ENCODE results near the gene MED27. TPM values are rescaled to one million over a fixed set of nuclear protein-coding genes. Genes with fewer than 3 reads are reported as not detected.

The MED27 gene
- total RNA-seq, 1 donor from 2014 or later, result 10.5 TPM

GRCh38 chr9:132020272-132020671 lies 59.4 kb downstream of the MED27 start:
- no peak for DNase-seq (ENCODE audit: low read depth)
- peak; percentile 75 for FAIRE-seq
- Histone ChIP-seq H3K36me3 (ENCODE audit: control insufficient read depth, insufficient read depth, low read length) (no peaks in the 10 kb centered on the region), H3K27me3 (ENCODE audit: control insufficient read depth, insufficient read depth, low read length) (no peaks in the 10 kb centered on the region), H3K4me3 (ENCODE audit: low read depth, low read length) (no peak overlapping the region)
- TF ChIP-seq CTCF (IDR thresholded peaks at IDR 0.05; ENCODE audit: insufficient read depth, low read length, severe bottlenecking), result no peak

GRCh38 chr9:132019702-132020101 lies 60.0 kb downstream of the MED27 start:
- FAIRE-seq (no peak), DNase-seq (ENCODE audit: low read depth) (no peak)
- H3K36me3 ChIP-seq (ENCODE audit: control insufficient read depth, insufficient read depth, low read length), result no peaks in the 10 kb centered on the region
- no peak overlapping the region for H3K4me3 ChIP-seq (ENCODE audit: low read depth, low read length)
- no peaks in the 10 kb centered on the region for H3K27me3 ChIP-seq (ENCODE audit: control insufficient read depth, insufficient read depth, low read length)
- no peak for TF ChIP-seq CTCF (IDR thresholded peaks at IDR 0.05; ENCODE audit: insufficient read depth, low read length, severe bottlenecking)

GRCh38 chr9:132018957-132019405 lies 60.7 kb downstream of the MED27 start:
- no peak for DNase-seq (ENCODE audit: low read depth)
- H3K27me3 ChIP-seq (ENCODE audit: control insufficient read depth, insufficient read depth, low read length), result no peaks in the 10 kb centered on the region
- H3K4me3 ChIP-seq (ENCODE audit: low read depth, low read length), result no peak overlapping the region
- TF ChIP-seq CTCF (IDR thresholded peaks at IDR 0.05; ENCODE audit: insufficient read depth, low read length, severe bottlenecking), result no peak
- no peaks in the 10 kb centered on the region for H3K36me3 ChIP-seq (ENCODE audit: control insufficient read depth, insufficient read depth, low read length)
- no peak for FAIRE-seq

- FAIRE-seq (no peak), DNase-seq (ENCODE audit: low read depth) (no peak)
- Histone ChIP-seq H3K36me3 (ENCODE audit: control insufficient read depth, insufficient read depth, low read length) (peaks cover 1% of the 10 kb centered on the region), H3K27me3 (ENCODE audit: control insufficient read depth, insufficient read depth, low read length) (no peaks in the 10 kb centered on the region), H3K4me3 (ENCODE audit: low read depth, low read length) (no peak overlapping the region)
- no peak for TF ChIP-seq CTCF (IDR thresholded peaks at IDR 0.05; ENCODE audit: insufficient read depth, low read length, severe bottlenecking)
These were observed 63.2 kb downstream of the MED27 start for GRCh38 chr9:132016456-132016855.

- no peak for TF ChIP-seq CTCF (IDR thresholded peaks at IDR 0.05; ENCODE audit: insufficient read depth, low read length, severe bottlenecking)
- no peak overlapping the region for H3K4me3 ChIP-seq (ENCODE audit: low read depth, low read length)
- DNase-seq (ENCODE audit: low read depth) (no peak), FAIRE-seq (no peak)
- peaks cover 2% of the 10 kb centered on the region for H3K36me3 ChIP-seq (ENCODE audit: control insufficient read depth, insufficient read depth, low read length)
- no peaks in the 10 kb centered on the region for H3K27me3 ChIP-seq (ENCODE audit: control insufficient read depth, insufficient read depth, low read length)
These were observed 63.8 kb downstream of the MED27 start for GRCh38 chr9:132015866-132016265.

GRCh38 chr9:132014218-132014805 lies 65.4 kb downstream of the MED27 start:
- no peak for FAIRE-seq
- no peak for TF ChIP-seq CTCF (IDR thresholded peaks at IDR 0.05; ENCODE audit: insufficient read depth, low read length, severe bottlenecking)
- no peak for DNase-seq (ENCODE audit: low read depth)
- Histone ChIP-seq H3K4me3 (ENCODE audit: low read depth, low read length) (no peak overlapping the region), H3K36me3 (ENCODE audit: control insufficient read depth, insufficient read depth, low read length) (peaks cover 2% of the 10 kb centered on the region), H3K27me3 (ENCODE audit: control insufficient read depth, insufficient read depth, low read length) (no peaks in the 10 kb centered on the region)
